Epithelial cell of proximal tubule (primary cell): ENCODE data around the gene MIEF1. TPM values are rescaled to one million over a fixed set of nuclear protein-coding genes. Genes with fewer than 3 reads are reported as not detected.

Source experiments
- DNase-seq: peaks from one replicate; pipeline ENCODE4 v3.0.0-alpha.2; 2011; ENCODE audit warnings: low read depth
- H3K4me3 ChIP-seq: 2 replicates; pipeline ENCODE4 v1.5.1; 2011; ENCODE audit warnings: low read depth, mild to moderate bottlenecking, low read length
- total RNA-seq: library from RNA; depleted of rRNA; stranded (reverse); fragments of >200 nt; gene quantifications from 2 replicates; pipeline ENCODE4 v1.2.3, GENCODE V29; 2015
- TF ChIP-seq, protein P1 (sequence below): conservative IDR thresholded peaks from 2 replicates; pipeline ENCODE4 v1.5.1; 2012; ENCODE audit warnings: low read depth, mild to moderate bottlenecking, low read length

Gene MIEF1
- total RNA-seq, 1 donor from 2014 or later = 22.9 TPM

DNA sequence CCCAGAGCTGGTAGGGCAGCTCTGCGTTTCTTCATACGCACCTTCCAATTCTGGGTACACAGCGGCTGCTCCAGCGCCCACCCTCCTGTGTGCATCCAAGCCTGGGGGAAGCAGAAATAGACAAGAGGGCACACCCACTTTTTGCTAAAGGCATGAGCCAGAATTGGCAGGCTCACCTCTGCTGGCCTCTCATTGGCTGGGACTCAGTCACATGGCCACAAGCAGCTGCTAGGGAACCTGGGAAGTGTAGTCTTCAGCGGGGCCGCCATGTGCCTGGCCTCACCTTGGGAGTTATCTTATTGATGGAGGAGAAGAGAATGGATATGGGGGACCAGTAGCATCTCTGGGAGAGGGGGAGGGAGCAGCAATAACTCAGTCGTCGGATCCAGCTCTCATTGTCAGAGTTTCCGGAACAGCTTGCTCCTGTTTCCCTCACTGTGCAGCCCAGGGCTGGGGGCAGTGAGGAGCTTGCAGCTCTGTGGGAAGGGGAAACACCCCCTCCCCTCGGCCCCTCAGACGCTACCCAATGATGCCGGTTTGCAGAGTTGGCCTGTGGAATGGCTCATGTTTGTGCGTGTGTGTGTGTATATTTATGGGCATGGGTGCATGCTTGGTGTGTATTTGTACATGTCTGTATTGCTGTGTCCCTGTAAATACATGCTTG is 11.8 kb upstream of the MIEF1 start:
- TF ChIP-seq, protein P1, sequence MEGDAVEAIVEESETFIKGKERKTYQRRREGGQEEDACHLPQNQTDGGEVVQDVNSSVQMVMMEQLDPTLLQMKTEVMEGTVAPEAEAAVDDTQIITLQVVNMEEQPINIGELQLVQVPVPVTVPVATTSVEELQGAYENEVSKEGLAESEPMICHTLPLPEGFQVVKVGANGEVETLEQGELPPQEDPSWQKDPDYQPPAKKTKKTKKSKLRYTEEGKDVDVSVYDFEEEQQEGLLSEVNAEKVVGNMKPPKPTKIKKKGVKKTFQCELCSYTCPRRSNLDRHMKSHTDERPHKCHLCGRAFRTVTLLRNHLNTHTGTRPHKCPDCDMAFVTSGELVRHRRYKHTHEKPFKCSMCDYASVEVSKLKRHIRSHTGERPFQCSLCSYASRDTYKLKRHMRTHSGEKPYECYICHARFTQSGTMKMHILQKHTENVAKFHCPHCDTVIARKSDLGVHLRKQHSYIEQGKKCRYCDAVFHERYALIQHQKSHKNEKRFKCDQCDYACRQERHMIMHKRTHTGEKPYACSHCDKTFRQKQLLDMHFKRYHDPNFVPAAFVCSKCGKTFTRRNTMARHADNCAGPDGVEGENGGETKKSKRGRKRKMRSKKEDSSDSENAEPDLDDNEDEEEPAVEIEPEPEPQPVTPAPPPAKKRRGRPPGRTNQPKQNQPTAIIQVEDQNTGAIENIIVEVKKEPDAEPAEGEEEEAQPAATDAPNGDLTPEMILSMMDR = no peak
- no peak overlapping the region for H3K4me3 ChIP-seq
- DNase-seq = no peak

DNA sequence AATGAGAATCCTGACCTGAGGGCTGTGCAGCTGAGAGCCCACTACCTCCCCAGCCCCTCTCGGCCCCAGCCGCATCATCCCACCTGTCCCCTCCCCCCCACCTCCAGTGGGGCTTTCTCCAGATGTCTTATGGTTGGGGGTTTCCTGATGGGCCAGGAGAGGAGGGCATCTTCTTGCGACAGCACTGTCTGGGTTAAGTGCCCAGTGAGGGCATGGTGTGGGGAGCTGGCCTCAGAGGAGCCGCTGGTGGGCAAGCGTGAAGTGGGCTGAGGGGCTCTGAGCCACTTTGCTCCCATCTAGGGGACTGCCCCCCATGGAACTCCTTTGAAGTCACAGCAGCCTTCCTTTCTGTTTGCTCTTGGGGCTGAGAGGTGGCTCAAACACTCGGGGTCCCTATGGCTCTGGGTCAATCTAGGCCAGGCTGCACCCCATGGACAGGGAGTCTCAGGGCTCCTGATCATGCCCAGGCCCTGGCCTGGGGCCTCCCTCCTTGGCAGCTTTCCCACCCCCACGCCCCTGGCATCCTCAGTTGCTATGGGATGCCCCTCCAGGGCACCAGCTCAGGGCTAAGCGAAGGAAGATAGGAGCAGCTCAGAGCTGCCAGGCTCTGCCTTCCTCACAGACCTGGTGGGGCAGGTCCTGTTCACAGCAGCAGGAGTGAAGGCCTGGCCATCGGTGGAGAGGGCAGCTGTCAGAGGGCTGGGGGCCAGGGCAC is 11.0 kb upstream of the MIEF1 start:
- no peak for DNase-seq
- TF ChIP-seq, protein P1 = no peak
- H3K4me3 ChIP-seq = no peak overlapping the region

DNA sequence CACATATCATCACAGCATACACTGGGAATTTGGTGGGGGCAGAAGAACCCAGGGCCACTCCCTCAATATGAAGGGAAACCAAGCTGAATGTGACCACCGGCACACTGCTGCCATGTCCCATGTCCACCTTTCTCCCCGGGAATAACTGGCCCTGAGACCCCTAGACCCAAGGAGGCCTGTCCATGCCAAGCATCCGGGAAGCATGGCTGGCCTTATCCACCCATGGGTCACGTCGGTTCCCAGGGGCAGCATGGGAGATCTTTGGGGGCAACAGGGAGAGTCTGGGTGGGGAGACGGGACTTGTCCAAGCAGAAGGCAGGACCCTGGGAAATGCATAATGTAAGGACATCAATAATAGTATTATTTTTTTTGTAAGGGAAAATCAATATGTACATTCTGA is 10.4 kb upstream of the MIEF1 start:
- H3K4me3 ChIP-seq = no peak overlapping the region
- DNase-seq = no peak
- TF ChIP-seq, protein P1 = no peak

GRCh38 chr22:39492186-39492585 is 9.9 kb upstream of the MIEF1 start:
- TF ChIP-seq, protein P1 = no peak
- no peak overlapping the region for H3K4me3 ChIP-seq
- DNase-seq = no peak

GRCh38 chr22:39493759-39494158 is 8.3 kb upstream of the MIEF1 start:
- DNase-seq = no peak
- TF ChIP-seq, protein P1 = no peak
- no peak overlapping the region for H3K4me3 ChIP-seq

GRCh38 chr22:39494471-39495120 is 7.5 kb upstream of the MIEF1 start:
- TF ChIP-seq, protein P1 = no peak
- H3K4me3 ChIP-seq = no peak overlapping the region
- DNase-seq = no peak
